OCI-LY1 (cell line): Measurements from ENCODE around the gene ELFN1.

Source experiments
- H2AFZ ChIP-seq: fragments of 200-600 bp; sonication (generic), shearing (Covaris generic); 2 replicates; pipeline ENCODE4 v1.6.0; 2014; ENCODE audit warnings: antibody characterized with exemption, mild to moderate bottlenecking, low read length
- H3F3A ChIP-seq: fragments of 200-600 bp; sonication (generic), shearing (Covaris generic); 2 replicates; pipeline ENCODE4 v1.6.0; 2014; ENCODE audit warnings: mild to moderate bottlenecking, antibody characterized with exemption, low read length, moderate library complexity; ENCODE audit not compliant: insufficient read depth
- H3K27ac ChIP-seq: fragments of 200-600 bp; sonication (generic); 2 replicates; pipeline ENCODE4 v1.5.1; 2014; ENCODE audit warnings: low read length, mixed run types, mild to moderate bottlenecking, low read depth; ENCODE audit not compliant: poor library complexity, severe bottlenecking
- H3K27me3 ChIP-seq: fragments of 200-600 bp; sonication (generic); 2 replicates; pipeline ENCODE4 v1.6.0; 2014; ENCODE audit warnings: antibody characterized with exemption, mild to moderate bottlenecking, low read length, moderate library complexity; ENCODE audit not compliant: insufficient read depth
- H3K36me3 ChIP-seq: fragments of 200-600 bp; sonication (generic); 2 replicates; pipeline ENCODE4 v1.6.1; 2014; ENCODE audit warnings: mild to moderate bottlenecking, antibody characterized with exemption, low read length, moderate library complexity, mixed read lengths; ENCODE audit not compliant: insufficient read depth
- H3K4me1 ChIP-seq: fragments of 200-600 bp; sonication (generic); 2 replicates; pipeline ENCODE4 v1.5.1; 2014; ENCODE audit warnings: mild to moderate bottlenecking, low read length, moderate library complexity; ENCODE audit not compliant: insufficient read depth, severe bottlenecking
- H3K4me2 ChIP-seq: fragments of 200-600 bp; sonication (generic), shearing (Covaris generic); 2 replicates; pipeline ENCODE4 v1.6.1; 2014; ENCODE audit warnings: low read length
- H3K4me3 ChIP-seq: fragments of 200-600 bp; sonication (generic); 2 replicates; pipeline ENCODE4 v1.5.1; 2014; ENCODE audit warnings: low read length, low read depth, mild to moderate bottlenecking, mixed read lengths; ENCODE audit not compliant: poor library complexity, severe bottlenecking
- H3K79me2 ChIP-seq: fragments of 200-600 bp; shearing (Covaris generic); 2 replicates; pipeline ENCODE4 v1.6.1; 2016; ENCODE audit warnings: mixed run types, low read length, mixed read lengths; ENCODE audit not compliant: insufficient read depth
- H3K9ac ChIP-seq: fragments of 200-600 bp; sonication (generic), shearing (Covaris generic); 2 replicates; pipeline ENCODE4 v1.6.1; 2014; ENCODE audit warnings: mild to moderate bottlenecking, low read length, mixed read lengths
- H3K9me2 ChIP-seq: fragments of 200-600 bp; sonication (generic), shearing (Covaris generic); 2 replicates; pipeline ENCODE4 v1.6.1; 2014; ENCODE audit warnings: low read depth, mild to moderate bottlenecking, low read length, mixed read lengths
- H3K9me3 ChIP-seq: fragments of 200-600 bp; shearing (Covaris generic); 2 replicates; pipeline ENCODE4 v1.6.1; 2014; ENCODE audit warnings: low read length, mixed read lengths
- H4K20me1 ChIP-seq: fragments of 200-600 bp; sonication (generic), shearing (Covaris generic); 2 replicates; pipeline ENCODE4 v1.6.0; 2016; ENCODE audit warnings: mild to moderate bottlenecking, low read length; ENCODE audit not compliant: insufficient read depth
- CTCF ChIP-seq: fragments of 200-600 bp; sonication (generic), shearing (Covaris generic); IDR thresholded peaks from 2 replicates; pipeline ENCODE4 v1.5.1; 2017; ENCODE audit warnings: mild to moderate bottlenecking, antibody characterized with exemption, low read length, moderate library complexity, mixed read lengths
- EZH2 ChIP-seq: fragments of 200-600 bp; sonication (generic), shearing (Covaris generic); IDR thresholded peaks from 2 replicates; pipeline ENCODE4 v1.8.0; 2017; ENCODE audit warnings: borderline replicate concordance, mixed run types, mild to moderate bottlenecking, antibody characterized with exemption, low read length, moderate library complexity, mixed read lengths

The ELFN1 gene

GRCh38 chr7:1649751-1650326 is 20.2 kb upstream of the ELFN1 start:
- H3K9ac ChIP-seq, result no peak overlapping the region
- no peaks in the 10 kb centered on the region for H3K36me3 ChIP-seq
- H3K4me1 ChIP-seq, result no peaks in the 10 kb centered on the region
- H3K27ac ChIP-seq, result no peak overlapping the region
- H3K79me2 ChIP-seq, result no peaks in the 10 kb centered on the region
- TF ChIP-seq EZH2 (no peak), CTCF (no peak)
- H3K9me3 ChIP-seq, result no peaks in the 10 kb centered on the region
- no peaks in the 10 kb centered on the region for H3F3A ChIP-seq
- no peak overlapping the region for H3K4me2 ChIP-seq
- H3K4me3 ChIP-seq, result no peak overlapping the region
- H3K27me3 ChIP-seq, result no peaks in the 10 kb centered on the region; the same call in 1 of the 2 replicates
- no peaks in the 10 kb centered on the region for H4K20me1 ChIP-seq
- no peaks in the 10 kb centered on the region for H3K9me2 ChIP-seq
- no peak overlapping the region for H2AFZ ChIP-seq

GRCh38 chr7:1650363-1651030 is 19.6 kb upstream of the ELFN1 start:
- no peaks in the 10 kb centered on the region; the same call in 1 of the 2 replicates for H3K27me3 ChIP-seq
- H3F3A ChIP-seq, result no peaks in the 10 kb centered on the region
- H2AFZ ChIP-seq, result no peak overlapping the region
- H3K9me3 ChIP-seq, result no peaks in the 10 kb centered on the region
- H3K4me2 ChIP-seq, result no peak overlapping the region
- no peaks in the 10 kb centered on the region for H3K4me1 ChIP-seq
- no peak overlapping the region for H3K4me3 ChIP-seq
- no peaks in the 10 kb centered on the region for H3K36me3 ChIP-seq
- no peak overlapping the region for H3K9ac ChIP-seq
- TF ChIP-seq CTCF (no peak), EZH2 (no peak)
- H3K79me2 ChIP-seq, result no peaks in the 10 kb centered on the region
- no peak overlapping the region for H3K27ac ChIP-seq
- H4K20me1 ChIP-seq, result no peaks in the 10 kb centered on the region
- no peaks in the 10 kb centered on the region for H3K9me2 ChIP-seq

- Histone ChIP-seq H3K27me3 (no peaks in the 10 kb centered on the region; the same call in 1 of the 2 replicates), H3K79me2 (no peaks in the 10 kb centered on the region), H4K20me1 (no peaks in the 10 kb centered on the region), H2AFZ (no peak overlapping the region), H3K4me3 (no peak overlapping the region), H3K4me2 (no peak overlapping the region), H3K27ac (no peak overlapping the region), H3K4me1 (no peaks in the 10 kb centered on the region), H3K9me2 (no peaks in the 10 kb centered on the region), H3F3A (no peaks in the 10 kb centered on the region), H3K9ac (no peak overlapping the region), H3K36me3 (no peaks in the 10 kb centered on the region), H3K9me3 (no peaks in the 10 kb centered on the region)
- TF ChIP-seq EZH2 (no peak), CTCF (no peak)
Observed at GRCh38 chr7:1651031-1651446, 19.0 kb upstream of the ELFN1 start.
